GM21528 (cell line): ENCODE results near the gene CDH18.

Experiments
- ATAC-seq: cut with Tn5 transposase; IDR thresholded peaks from one replicate; pipeline ENCODE4 v1.9.1; 2021; ENCODE audit warnings: mild to moderate bottlenecking, moderate library complexity; ENCODE audit not compliant: unreplicated experiment, low FRiP score

Gene CDH18

GRCh38 chr5:19616701-19617215 is 371.2 kb downstream of the CDH18 start:
- ATAC-seq: no peak

DNA sequence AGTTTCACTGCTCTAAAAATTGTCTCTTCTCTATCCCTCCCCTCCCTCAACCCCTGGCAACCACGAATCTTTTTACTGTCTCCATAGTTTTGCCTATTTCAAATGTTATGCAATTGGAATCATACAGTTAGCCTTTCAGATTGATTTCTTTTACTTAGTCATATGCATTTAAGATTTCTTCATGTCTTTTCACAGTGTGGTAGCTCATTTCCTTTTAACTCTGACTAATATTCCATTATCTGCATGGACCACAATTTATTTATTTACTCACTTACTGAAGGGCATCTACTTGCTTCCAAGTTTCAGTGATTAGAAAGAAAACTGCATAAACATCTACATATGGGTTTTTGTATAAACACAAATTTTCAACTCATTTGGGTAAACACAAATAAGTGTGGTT is 372.3 kb downstream of the CDH18 start:
- ATAC-seq: no peak

GRCh38 chr5:19615071-19615470 is 372.9 kb downstream of the CDH18 start:
- ATAC-seq: no peak

DNA sequence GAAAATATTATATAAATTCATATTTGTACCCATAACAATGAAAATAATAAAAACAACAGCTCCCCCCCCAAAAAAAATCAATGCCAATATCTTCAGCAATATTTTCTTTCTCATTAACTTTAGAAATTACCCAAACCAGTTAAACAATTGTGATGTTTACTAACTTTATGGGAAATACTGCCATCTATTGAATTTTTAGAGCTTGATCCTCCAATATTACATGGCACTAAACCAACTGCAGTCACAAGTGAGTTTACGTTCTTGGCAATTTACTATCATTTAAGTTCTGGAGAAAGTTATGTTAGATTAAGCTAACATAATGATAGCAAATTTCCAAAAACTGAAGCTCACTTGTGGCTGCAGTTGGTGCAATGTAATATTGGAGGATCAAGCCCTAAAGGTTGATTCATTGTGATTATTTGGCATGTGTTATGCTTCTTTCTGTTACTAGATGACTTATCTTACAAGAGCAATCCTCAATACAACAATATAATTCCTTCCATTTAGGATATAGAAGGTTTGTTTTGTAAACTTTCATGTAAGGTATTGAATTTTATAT is 379.5 kb downstream of the CDH18 start:
- ATAC-seq: no peak

GRCh38 chr5:19605846-19606407 is 382.1 kb downstream of the CDH18 start:
- no peak for ATAC-seq

DNA sequence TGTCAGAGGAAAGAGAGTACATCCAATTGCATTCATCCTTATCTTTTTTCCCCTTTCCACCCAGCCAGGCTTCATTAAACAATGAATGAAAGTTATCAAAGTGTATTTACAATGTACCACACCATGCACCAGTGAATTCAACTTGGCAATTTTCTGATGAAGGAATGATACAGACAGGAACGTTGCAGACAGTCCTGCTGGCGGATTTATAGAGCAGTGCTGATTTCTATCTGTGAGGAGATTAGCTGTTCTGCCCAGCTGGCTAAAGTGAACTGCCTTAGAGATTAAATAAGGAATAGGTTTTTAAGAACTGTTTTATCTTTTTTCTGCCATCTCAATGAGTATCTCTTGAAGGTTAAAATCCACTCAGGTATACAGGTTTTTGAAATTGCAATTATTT is 403.9 kb downstream of the CDH18 start:
- ATAC-seq: no peak

GRCh38 chr5:19577882-19578281 is 410.1 kb downstream of the CDH18 start:
- no peak for ATAC-seq

DNA sequence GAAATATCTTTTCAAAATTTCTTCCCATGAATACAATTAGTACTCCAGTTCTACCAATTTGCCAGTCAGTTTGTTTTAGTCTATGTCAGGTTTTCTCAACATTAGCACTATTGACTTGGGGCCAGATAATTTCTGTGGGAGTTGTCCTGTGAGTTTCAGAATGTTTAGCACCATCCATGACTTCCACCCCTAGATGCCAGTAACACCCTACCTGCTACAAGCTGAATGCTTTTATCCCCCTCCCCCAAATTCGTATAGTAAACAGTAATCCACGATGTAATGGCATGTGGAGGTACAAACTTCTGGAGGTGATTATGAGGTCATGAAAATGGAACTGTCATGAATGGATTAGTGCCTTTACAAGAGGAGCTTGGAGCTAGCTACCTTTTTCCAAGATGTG is 420.0 kb downstream of the CDH18 start:
- ATAC-seq: no peak

DNA sequence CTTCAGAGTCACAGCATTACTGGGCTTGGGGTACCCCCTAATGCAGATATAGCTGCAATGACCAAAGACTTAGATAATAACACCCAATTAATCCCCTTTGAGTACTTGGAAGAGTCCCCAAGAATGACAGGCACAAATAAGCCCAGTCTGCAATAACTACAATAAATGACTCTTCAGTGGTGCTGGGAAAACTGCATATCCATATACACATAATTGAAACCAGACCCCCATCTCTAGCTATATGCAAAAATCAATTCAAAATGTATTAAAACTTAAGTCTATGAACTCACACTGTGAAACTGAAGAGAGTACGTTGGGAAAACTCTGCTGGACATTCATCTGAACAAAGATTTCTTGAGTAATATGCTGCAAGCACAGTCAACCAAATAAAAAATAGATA is 422.5 kb downstream of the CDH18 start:
- ATAC-seq: no peak

- no peak for ATAC-seq
These were observed 424.0 kb downstream of the CDH18 start for GRCh38 chr5:19564036-19564435.

DNA sequence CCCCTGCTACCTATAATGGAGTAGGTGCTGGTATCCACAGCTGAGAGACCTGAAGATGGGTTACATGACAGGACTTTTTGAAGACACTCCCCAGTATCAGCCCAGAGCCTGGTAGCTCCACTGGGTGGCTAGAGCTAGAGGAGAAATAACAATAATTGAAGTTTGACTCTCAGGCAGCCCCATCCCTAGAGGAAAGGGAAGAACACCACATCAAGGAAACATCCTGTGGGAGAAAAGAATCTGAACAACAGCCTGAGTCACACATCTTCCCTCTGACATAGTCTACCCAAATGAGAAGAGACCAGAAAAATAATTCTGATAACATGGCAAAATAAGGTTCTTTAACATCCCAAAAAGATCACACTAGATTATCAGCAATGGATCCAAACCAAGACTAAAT is 432.1 kb downstream of the CDH18 start:
- ATAC-seq: no peak

- no peak for ATAC-seq
These were observed 432.6 kb downstream of the CDH18 start for GRCh38 chr5:19555436-19555835.

GRCh38 chr5:19554524-19554923 is 433.5 kb downstream of the CDH18 start:
- ATAC-seq: no peak

DNA sequence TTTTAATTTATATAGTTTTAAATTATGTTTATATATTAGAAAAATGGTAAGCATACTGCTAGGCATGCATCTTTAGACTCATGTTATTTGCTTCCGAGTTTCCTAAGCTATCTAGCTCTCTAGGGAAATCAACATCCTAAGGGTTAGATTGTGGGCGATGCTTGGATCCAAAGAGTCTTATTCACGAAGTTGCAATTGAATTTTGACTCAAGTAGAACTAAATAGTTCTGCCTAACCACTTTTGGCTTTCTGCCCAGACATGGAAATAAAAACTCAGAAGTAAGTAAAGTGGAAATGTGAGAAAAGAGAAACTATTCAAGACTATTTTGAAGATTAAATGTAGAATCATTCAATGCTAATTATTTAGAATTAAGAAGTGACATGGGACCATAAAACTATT is 440.4 kb downstream of the CDH18 start:
- ATAC-seq: no peak

DNA sequence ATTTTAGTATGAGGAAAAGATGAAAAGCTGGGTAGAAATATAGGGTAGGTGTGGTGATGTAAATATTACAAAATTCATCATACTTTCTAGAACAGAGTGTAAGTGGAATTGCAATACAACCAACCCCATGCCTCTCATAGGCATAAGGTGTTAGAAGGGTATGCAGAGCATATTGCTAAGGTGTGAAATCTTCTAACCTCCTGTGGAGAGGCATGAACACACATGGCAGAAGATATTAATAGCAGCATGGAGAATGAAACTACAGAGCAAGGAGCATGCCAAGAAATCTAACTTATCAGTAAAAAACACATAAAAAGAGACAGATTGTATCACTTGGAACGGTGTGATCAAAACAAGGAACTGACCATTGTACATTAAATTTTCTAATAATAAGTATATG is 441.5 kb downstream of the CDH18 start:
- ATAC-seq: no peak

- no peak for ATAC-seq
These were observed 449.4 kb downstream of the CDH18 start for GRCh38 chr5:19538607-19539006.

DNA sequence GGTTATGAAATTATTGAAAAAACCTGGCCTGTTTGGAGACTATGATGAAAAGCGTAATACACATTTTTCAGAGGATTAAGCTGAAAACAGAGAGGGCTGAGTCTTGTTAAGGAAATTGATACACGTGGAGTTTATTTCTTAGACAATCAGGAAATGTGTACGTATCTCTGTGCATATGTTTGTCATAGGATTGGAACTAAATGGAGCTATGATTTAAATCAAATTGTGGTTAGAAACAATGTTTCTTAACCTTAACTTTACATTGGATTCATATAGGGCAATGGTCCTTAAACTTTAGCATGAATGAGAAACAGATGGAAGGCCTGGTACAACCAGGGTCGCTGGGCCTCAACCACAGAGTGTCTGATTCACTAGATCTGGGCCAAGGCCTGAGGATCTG is 451.6 kb downstream of the CDH18 start:
- ATAC-seq: no peak

- no peak for ATAC-seq
These were observed 453.2 kb downstream of the CDH18 start for GRCh38 chr5:19534751-19535150.

DNA sequence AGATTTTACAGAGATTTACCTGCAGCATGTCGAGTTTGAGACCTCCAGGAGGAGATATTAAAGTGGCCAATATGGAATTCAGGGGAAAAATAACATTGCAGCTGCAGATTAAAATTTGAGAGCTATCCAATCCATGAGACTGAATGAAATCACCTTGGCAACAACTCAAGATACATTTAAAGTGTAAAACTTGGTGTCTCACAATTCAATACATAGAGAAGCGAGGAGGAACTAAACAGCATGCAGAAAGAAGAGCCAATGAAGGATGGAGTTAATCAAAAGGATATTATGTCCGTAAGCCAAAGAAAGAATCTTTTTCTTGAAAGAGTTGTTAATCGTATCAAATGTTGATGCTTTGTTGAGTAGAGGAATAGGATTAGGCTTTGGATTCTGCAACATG is 455.1 kb downstream of the CDH18 start:
- ATAC-seq: no peak

GRCh38 chr5:19531374-19531952 is 456.5 kb downstream of the CDH18 start:
- ATAC-seq: no peak

DNA sequence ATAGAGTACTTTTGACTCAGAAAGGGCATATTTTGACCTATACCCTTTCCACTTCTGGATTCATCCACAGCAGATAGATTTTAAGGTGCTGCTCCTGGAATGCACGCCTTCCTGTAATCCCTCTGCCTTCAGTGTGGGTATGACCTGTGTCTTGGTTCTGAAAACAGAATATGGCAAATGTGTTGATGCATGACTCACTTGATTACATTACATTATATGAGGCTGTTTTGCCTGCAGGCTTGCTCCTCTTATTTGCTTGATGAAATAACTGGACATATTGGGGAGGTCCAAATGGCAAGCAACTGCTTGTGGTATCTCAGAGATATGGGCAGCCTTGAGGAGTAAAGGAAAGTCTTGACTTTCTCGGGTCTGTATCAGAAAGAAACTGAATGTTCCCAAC is 468.6 kb downstream of the CDH18 start:
- no peak for ATAC-seq

DNA sequence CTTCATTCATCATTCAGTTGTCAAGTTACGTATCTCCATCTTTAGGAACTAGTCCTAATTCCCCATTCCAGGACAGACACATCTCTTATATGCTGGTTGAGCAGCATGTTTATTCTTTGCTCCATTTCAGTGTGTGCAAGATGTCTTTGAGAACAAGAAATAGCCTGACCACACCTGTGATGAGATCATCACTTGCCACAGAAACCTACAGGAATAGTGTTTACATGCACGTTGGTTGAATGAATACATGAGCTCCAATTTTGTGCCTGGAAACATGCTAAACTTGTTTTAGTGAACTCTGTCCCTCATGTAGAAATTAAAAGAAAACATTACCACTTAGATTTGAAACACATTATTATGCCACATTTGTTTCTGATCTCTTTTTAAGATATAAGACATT is 489.1 kb downstream of the CDH18 start:
- ATAC-seq: no peak
